NCI-H460 (cell line): ENCODE results near the gene DHRS9. TPM values are rescaled to one million over a fixed set of nuclear protein-coding genes. Genes with fewer than 3 reads are reported as not detected.
A peak's percentile ranks its signal among the peaks of the same experiment; 100 is the strongest.

Experiments used
- DNase-seq: peaks from one replicate; pipeline ENCODE4 v3.0.0-alpha.2; 2016; ENCODE audit warnings: low read depth; ENCODE audit errors: extremely low read depth
- total RNA-seq: library from RNA; depleted of rRNA; stranded (reverse); fragments of >200 nt; shearing (Covaris generic); gene quantifications from 2 replicates; pipeline ENCODE4 v1.2.3, GENCODE V29; 2014

The DHRS9 gene
- total RNA-seq, 1 experiment from 2014 or later, result not detected

GRCh38 chr2:169093535-169093934 is 24.2 kb downstream of the DHRS9 start:
- DNase-seq, result no peak

GRCh38 chr2:169094676-169095075 is 25.3 kb downstream of the DHRS9 start:
- DNase-seq, result no peak

DNA sequence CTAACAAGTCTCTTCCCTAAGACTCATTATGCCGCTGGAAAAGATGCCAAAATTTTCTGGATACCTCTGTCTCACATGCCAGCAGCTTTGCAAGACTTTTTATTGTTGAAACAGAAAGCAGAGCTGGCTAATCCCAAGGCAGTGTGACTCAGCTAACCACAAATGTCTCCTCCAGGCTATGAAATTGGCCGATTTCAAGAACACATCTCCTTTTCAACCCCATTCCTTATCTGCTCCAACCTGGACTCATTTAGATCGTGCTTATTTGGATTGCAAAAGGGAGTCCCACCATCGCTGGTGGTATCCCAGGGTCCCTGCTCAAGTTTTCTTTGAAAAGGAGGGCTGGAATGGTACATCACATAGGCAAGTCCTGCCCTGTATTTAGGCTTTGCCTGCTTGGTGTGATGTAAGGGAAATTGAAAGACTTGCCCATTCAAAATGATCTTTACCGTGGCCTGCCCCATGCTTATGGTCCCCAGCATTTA is 26.3 kb downstream of the DHRS9 start:
- peak; percentile 6 for DNase-seq

DNA sequence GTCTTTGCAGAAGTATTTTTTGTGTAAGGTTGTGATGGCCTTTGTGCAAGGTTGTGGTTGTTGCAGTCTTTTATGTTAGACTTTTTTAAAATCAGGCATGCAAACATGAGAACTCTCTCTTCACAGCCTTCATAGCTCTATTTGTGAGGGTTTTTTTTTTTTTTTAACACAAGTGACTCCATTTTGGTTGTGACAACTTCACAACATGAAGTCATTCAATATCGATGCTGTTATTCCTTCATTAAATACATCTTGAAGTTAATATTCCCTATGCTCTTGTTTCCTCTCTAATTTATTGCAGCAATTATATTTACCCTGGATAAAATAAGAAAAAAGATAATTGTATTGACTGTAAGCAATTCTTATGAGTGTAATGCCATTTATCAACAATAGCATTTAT is 35.5 kb downstream of the DHRS9 start:
- DNase-seq, result no peak

GRCh38 chr2:169105476-169105875 is 36.1 kb downstream of the DHRS9 start:
- no peak for DNase-seq

DNA sequence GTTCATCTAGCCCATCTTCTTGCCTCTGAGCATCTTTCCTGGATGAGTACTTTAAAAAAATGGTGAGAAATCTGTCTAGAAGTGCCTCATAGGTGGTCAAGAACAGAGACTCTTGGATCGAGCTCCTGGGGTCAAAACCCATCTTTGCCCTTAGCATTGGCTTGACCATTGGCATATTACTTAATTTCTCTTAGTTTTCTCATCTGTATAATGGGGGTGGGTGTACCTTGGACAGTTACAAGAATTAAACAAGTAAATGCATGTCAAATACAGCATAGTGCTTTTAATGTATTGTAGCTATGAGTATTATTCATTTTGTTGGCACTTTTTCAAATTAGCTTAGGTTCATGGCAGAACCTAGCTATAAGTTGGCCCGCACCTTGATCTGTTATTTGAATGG is 36.8 kb downstream of the DHRS9 start:
- DNase-seq, result no peak

DNA sequence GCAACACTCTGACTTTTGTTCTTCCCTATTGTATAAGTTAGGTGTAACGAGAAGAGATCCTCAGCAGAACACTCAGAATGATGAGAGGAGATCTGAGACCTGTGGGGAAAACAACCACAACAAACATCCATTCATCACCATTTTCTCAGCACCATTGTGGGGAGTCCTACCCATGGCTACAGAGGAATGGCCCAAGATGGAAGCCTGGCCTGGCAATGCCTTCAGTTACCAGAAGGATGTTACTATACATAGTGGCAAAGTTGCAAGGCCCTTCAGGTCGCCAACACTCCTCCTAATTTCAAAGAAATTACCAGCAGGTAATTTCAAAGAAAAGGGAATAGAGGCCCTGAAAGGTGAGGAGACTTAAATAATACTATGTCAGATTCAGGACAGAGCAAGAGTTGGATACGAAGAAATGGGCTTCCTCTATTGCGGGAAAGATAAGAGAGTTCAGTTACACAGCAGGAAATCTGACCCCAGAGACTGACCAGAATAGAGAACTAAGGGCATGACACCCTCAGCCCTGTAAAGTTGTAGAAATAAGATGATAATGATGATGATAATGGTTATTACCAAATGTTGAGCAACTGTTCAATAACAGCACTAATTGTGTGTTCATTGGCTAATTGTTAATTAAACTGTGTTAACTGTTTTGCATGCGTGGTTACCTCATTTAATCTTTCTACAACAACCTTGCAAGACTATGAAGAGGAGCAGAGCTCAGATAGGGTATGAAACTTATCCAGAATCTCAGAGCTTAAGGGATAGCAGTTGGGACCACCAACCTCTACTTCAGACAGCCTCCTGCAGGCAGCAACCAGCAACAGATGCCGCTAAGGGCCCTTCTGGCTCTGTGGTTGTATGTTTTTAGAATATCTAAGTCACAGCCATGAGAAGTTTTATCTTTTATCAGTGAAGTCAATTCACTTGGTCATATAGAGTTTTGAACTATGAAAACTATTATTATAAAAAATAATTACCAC is 37.5 kb downstream of the DHRS9 start:
- no peak for DNase-seq

DNA sequence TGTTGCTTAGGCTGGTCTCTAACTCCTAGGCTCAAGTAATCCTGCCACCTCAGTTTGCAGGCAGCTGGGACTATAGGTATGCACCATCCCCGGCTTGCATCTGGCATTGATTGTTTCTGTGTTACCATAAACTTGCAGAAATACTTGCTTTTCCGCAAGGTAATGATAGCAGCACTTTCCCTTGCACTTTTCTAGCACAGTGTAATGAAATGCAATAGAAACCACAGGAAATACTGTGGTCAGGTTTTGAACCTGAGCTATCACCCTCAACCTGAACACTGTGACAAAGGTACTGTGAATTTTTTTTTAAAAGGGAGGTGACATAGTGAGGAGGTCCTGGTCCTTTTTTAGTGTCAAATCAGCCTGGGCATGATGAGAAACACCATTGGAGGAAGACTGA is 38.3 kb downstream of the DHRS9 start:
- no peak for DNase-seq

DNA sequence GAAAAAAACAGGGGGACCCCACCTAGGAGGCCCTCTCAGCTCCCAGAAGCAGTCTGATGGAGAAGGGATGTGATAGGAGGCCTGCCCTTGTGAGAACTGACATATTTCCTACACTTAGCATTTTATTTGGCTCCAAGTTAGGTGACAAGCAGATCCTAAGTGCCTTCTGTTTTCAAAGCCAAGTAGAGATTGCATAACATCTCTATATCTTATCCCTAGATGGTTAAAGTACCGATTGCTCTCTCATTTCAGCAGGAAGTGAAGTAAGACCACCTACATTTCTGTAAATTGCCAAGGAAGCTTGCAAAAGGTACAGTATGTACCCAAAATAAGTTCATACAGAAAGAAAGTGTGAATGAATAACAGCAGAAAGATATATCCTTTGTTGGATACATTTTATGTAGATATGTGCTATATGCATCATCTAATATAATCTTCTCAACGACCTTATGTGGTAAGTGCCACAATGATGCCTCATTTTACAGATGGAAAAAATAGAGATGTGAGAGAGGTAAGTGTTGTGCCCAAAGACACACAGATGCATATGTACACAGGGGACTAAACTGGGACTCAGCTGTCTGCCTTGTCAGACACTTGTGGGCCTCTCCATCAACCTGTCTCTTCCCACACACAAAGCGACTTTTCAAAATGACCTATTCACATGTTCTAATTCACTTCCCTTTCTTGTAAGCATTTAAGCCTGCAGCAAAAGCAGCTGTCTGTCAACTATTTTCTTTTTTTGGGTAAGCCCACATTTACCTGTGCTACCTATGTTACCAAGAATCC is 38.9 kb downstream of the DHRS9 start:
- no peak for DNase-seq

DNA sequence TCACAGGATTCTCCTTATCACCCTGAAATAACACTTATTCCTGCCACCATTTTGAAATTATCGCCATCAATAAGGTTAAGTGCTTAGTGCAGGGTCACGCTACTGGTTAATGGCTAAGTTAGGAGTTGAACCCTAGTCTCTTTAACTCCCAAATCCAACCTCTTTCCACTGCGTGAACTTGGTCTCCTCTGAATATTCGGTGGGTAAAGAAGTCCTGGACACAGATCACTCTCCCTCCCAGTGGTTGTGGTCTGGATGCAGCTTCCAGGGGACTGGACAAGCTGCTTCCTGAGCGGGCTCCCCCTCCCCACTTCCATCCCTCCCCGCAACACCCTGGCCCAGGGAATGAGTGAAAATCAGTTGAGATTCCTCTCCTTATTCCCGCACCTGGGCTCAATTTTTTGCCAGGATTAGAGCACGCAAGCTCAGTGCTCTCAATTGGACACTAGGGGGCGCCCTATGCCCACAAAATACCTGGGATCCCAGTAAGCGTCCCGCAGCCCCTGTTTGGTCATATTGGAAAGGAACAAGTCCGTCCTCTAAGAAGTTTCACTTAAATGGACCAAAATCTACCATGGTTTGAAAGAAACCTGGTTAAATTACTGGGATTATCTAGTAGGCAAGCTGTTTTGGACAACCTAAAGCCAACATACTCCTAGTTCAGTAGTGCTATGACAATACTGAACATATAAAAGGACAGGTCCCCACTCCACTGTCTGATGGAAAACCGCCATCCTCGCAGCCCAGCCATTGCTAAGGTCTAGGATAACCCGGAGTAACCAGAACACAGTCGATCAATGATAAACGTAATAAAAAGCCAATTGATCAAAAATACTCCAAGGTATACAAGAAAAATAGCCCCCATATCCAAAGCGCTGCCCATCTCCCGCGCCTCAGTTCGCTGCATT is 40.4 kb downstream of the DHRS9 start:
- peak; percentile 70 for DNase-seq

GRCh38 chr2:169110419-169110818 is 41.1 kb downstream of the DHRS9 start:
- no peak for DNase-seq

- DNase-seq, result no peak
Measured at GRCh38 chr2:169110916-169111315, 41.6 kb downstream of the DHRS9 start.

- no peak for DNase-seq
Measured at GRCh38 chr2:169112841-169113240, 43.5 kb downstream of the DHRS9 start.

GRCh38 chr2:169114056-169114455 is 44.7 kb downstream of the DHRS9 start:
- no peak for DNase-seq

DNA sequence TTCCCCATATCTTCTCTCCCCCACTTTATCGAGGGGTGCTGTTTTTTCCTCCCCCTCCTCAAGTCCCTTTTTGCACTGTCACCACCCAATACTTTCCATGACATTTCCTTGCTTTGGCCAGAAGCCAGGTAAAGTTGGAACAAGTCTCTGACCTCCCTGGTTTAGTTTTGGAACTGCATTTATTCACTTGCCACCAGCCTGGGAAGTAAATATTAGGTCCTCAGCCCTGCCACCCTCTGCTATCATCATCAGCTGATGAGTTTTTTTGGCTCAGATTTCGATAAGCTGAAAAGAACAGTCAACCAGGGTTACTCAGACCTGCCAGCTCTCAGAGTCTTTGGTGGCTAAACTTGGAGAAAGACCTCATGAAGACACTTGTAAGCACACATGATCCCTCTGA is 47.0 kb downstream of the DHRS9 start:
- no peak for DNase-seq

- no peak for DNase-seq
Measured at GRCh38 chr2:169116993-169117392, 47.6 kb downstream of the DHRS9 start.

- DNase-seq, result no peak
Measured at GRCh38 chr2:169118060-169118459, 48.7 kb downstream of the DHRS9 start.

DNA sequence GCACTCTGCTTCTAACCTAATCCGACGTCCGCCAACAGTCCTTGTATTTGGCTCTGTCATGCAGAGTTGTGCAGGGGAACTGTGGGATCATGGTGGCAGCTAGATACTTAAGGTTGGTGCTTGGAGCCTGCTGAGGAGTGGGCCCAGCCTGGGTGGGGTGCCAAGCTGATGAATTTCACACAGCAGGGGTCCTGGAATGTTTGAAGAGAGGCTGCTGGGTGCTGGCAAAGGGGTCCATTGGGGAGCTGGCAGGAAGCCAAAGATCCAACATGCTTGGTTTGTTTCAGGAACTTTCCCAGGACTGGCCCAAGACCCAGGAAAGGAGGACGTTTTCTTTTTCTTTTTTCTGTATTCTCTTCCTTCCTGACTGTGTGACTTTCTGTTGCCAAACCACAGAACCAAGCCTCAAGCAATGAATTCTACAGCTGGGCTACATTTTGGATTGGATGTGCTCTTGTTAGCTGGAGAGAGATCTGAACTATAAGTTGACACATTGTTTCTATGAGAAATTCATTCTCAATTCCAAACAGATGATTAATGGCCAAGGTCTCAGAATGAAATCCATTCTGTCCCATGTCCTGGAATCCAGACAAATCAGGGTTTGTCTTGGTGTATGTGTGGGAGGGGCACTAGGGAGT is 49.9 kb downstream of the DHRS9 start:
- no peak for DNase-seq

DNA sequence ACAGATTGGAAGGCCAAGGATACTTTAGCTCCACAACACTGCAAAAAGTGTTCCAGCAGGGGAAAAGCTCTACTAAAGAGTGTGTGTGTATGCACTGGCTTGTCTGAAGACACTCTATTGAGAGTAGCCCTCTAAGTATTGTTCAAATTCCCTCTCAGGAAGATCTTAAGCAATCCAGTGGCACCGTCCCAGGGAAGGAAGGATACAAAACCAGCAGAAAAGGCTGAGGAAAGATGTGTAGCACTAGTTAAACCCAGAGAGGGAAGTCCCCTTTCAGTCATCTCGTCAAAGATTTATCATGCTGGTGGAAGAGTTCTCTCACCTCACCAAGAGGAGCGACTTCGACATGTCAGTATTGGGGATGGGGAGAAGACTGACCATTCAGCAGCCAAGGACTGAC is 50.5 kb downstream of the DHRS9 start:
- DNase-seq, result no peak

DNA sequence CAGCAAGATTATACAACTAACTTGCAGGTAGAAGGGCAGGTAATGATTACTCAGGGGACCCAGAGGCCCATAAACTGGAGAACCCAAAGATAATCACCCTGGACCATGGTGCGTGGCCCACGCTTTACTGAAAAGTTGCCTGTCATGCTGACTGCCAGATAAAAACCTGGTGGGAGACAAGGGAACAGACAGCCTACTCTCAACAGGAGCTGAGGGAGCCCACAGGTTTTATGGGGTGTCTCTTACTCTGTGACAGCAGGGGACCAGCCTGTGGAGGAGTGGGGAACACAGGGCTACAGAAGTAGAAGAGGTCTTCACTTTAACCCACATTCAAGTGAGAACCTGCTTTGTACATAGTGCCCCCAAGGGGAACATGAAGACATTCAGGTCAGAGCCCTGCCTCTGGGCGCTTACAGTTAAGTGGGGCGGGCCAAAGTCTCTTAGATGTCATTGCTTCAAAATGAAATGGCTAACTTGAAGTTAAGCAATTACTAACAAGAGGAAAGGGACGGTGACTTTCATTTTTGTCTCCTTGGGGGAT is 60.4 kb downstream of the DHRS9 start:
- no peak for DNase-seq
